Measurements from ENCODE around the gene STAMBPL1. TPM values are rescaled to one million over a fixed set of nuclear protein-coding genes. Genes with fewer than 3 reads are reported as not detected.
A peak's percentile ranks its signal among the peaks of the same experiment; 100 is the strongest.

Gene STAMBPL1
- total and polyA plus RNA-seq, 2 experiments from 2014 or later: 4.5 to 20.0 TPM

DNA sequence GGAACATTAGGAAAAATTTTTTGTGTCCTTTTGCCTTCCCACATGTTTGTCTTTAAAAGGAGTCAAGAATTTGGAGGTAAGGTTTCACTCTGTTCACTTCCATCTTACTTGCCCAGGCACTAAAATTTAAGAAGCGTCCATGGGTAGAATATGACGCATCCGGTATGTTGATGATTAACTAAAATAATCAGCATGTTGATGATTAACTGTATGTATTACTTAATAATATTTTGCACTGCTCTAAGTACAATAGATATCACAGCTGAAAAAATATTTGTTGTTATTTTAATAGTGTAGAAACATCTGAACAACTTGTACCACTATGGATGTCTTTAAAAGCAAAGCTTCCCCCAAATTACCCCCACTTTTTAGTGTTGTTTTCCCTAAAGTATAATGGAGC, 39.9 kb upstream of the STAMBPL1 start:
- Histone ChIP-seq H3K27me3 (no peaks in the 10 kb centered on the region), H3K4me3 (no peak overlapping the region), H3K4me2 (no peak overlapping the region), H3K36me3 (replicated peaks; ENCODE audit: insufficient read depth, low read depth) (no peaks in the 10 kb centered on the region), H3K79me2 (no peaks in the 10 kb centered on the region), H3K9me3 (ENCODE audit: low read depth) (no peaks in the 10 kb centered on the region), H4K20me1 (ENCODE audit: insufficient read depth, poor library complexity, severe bottlenecking) (no peaks in the 10 kb centered on the region), H3K9me2 (replicated peaks; ENCODE audit: insufficient read depth) (no peaks in the 10 kb centered on the region), H2AFZ (no peak overlapping the region), H3K4me1 (ENCODE audit: insufficient read depth) (no peaks in the 10 kb centered on the region), H3K27ac (peak overlapping the region; percentile 31)
- TF ChIP-seq EZH2 (IDR thresholded peaks at IDR 0.05; ENCODE audit: borderline replicate concordance): no peak
- no peak for TF ChIP-seq EZH2phosphoT487 (IDR thresholded peaks at IDR 0.05; ENCODE audit: low read depth, severe bottlenecking, unreplicated experiment)
- TF ChIP-seq CTCF (IDR thresholded peaks at IDR 0.05; ENCODE audit: poor library complexity): no peak
- 80% methylated on average over 3 of the region's 3 CpGs for WGBS (ENCODE audit: low lambda C conversion rate, missing lambda C conversion rate)
- DNase-seq (ENCODE audit: low spot score): no peak

GRCh38 chr10:88840881-88841280, 39.2 kb upstream of the STAMBPL1 start:
- Histone ChIP-seq H3K4me2 (no peak overlapping the region), H3K79me2 (no peaks in the 10 kb centered on the region), H4K20me1 (ENCODE audit: insufficient read depth, poor library complexity, severe bottlenecking) (no peaks in the 10 kb centered on the region), H3K36me3 (replicated peaks; ENCODE audit: insufficient read depth, low read depth) (no peaks in the 10 kb centered on the region), H3K9me2 (replicated peaks; ENCODE audit: insufficient read depth) (no peaks in the 10 kb centered on the region), H3K4me1 (ENCODE audit: insufficient read depth) (no peaks in the 10 kb centered on the region), H3K27me3 (no peaks in the 10 kb centered on the region), H3K4me3 (no peak overlapping the region), H3K9me3 (ENCODE audit: low read depth) (no peaks in the 10 kb centered on the region), H3K27ac (peak overlapping the region; percentile 31), H2AFZ (no peak overlapping the region)
- TF ChIP-seq CTCF (IDR thresholded peaks at IDR 0.05; ENCODE audit: poor library complexity) (no peak), EZH2 (IDR thresholded peaks at IDR 0.05; ENCODE audit: borderline replicate concordance) (no peak), EZH2phosphoT487 (IDR thresholded peaks at IDR 0.05; ENCODE audit: low read depth, severe bottlenecking, unreplicated experiment) (no peak)
- no peak for DNase-seq (ENCODE audit: low spot score)
- 96% methylated on average over 5 of the region's 5 CpGs for WGBS (ENCODE audit: low lambda C conversion rate, missing lambda C conversion rate)

- H2AFZ ChIP-seq: no peak overlapping the region
- no peak for DNase-seq (ENCODE audit: low spot score)
- H3K9me2 ChIP-seq (replicated peaks; ENCODE audit: insufficient read depth): no peaks in the 10 kb centered on the region
- H3K36me3 ChIP-seq (replicated peaks; ENCODE audit: insufficient read depth, low read depth): no peaks in the 10 kb centered on the region
- WGBS (ENCODE audit: low lambda C conversion rate, missing lambda C conversion rate): 86% methylated on average over 6 of the region's 6 CpGs
- H4K20me1 ChIP-seq (ENCODE audit: insufficient read depth, poor library complexity, severe bottlenecking): no peaks in the 10 kb centered on the region
- no peaks in the 10 kb centered on the region for H3K9me3 ChIP-seq (ENCODE audit: low read depth)
- no peak overlapping the region for H3K4me3 ChIP-seq
- H3K27ac ChIP-seq: peak overlapping the region; percentile 31
- no peaks in the 10 kb centered on the region for H3K79me2 ChIP-seq
- no peaks in the 10 kb centered on the region for H3K4me1 ChIP-seq (ENCODE audit: insufficient read depth)
- H3K4me2 ChIP-seq: no peak overlapping the region
- TF ChIP-seq EZH2 (IDR thresholded peaks at IDR 0.05; ENCODE audit: borderline replicate concordance): no peak
- no peak for TF ChIP-seq EZH2phosphoT487 (IDR thresholded peaks at IDR 0.05; ENCODE audit: low read depth, severe bottlenecking, unreplicated experiment)
- TF ChIP-seq CTCF (IDR thresholded peaks at IDR 0.05; ENCODE audit: poor library complexity): no peak
- no peaks in the 10 kb centered on the region for H3K27me3 ChIP-seq
Observed at GRCh38 chr10:88841316-88842111, 38.5 kb upstream of the STAMBPL1 start.
